Kasumi-1 (cell line): Measurements from ENCODE around the gene KRTAP10-6.
"Not testable (repeated sequence)": the region's sequence is repeated elsewhere in the genome, so short reads cannot be mapped to it uniquely, and the experiment has no call there.

Source experiments
- DNase-seq, 2 experiments: peaks; one replicate each; lab custom pipeline; 2025; lab: John Stamatoyannopoulos, UW

Gene KRTAP10-6

DNA sequence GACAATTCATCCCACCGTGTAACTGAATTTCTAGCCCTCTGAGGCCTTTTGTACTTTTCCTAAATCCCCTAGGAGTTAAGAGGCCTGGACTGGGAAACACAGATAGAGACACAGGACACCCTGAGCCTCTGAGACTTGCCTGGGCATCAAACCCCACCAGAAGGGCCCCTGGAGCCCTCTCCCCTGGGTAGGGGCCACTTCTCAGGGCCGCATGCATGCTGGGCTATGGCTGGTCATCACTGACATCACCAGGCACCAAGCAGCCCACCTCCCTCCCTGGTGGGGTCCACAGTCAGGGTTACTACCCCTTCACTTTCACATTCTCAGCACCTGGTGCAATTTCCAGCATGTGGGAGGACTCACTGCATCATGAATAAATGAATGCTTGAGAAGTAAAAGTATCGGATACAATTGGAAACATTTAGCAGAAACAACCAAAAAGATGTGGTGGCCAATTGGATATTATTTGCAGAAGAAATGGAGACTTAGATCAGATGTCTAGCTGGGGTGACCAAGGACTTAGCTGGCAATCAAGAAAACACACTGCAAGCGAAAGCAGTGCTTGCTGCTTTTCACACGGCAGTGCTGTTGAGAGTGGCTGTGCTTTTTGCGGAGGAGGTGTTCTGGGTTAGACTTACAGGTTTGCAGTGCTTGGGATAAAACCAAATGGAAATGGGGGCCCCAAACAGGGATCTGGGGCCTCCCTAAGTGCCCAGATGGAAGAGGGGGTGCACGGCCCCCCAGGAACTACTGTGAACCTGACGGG is 7.1 kb upstream of the KRTAP10-6 start:
- no peak for DNase-seq

DNA sequence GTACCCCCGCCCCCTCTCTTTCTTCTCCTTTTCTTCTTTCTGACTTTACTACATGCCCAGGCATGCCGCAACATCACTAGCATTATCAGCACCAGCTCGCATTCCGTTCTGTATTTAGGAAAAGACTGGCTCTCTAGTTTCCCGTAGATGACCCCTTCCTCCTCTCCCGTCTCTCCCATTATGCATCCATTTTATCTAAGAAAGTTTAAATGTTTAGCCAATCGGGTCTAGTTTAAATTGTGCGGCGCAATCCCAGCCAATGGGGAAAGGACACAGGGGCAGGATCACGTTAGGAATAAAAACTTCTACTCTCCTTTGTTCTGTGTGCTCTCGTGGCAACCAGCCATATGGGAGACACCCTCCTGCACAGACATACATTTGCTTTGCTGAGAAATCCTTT is 5.8 kb upstream of the KRTAP10-6 start:
- no peak for DNase-seq

DNA sequence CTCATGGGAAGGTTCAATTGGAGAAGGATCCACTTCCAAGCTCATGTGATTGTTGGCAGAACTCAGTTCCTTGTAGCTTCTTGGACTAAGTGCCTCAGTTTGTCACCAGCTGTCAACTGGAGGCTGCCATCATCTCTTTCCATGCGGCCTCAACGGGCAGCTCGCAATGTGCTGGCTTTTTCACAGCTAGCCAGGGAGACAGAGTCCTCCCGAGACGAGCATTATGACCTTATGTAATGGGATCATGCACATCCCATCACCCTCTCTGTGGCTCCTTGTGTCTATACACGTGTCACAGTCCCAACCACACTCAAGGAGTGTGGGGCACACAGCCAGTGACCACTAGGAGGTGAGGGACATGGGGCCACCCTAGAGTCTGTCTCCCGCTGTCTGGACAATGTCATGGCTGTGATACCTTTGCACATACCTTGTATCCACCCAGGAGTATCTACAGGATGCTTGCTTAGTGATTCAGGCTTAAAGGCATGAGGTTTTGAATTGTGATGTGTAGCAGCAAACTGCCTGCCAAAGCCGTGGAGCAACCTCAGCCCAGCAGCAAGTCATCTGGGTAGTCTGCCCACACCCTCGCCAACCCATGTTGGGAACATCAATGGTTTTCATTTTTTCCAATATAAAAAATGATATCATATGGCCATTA is 3.9 kb upstream of the KRTAP10-6 start:
- DNase-seq = no peak

DNA sequence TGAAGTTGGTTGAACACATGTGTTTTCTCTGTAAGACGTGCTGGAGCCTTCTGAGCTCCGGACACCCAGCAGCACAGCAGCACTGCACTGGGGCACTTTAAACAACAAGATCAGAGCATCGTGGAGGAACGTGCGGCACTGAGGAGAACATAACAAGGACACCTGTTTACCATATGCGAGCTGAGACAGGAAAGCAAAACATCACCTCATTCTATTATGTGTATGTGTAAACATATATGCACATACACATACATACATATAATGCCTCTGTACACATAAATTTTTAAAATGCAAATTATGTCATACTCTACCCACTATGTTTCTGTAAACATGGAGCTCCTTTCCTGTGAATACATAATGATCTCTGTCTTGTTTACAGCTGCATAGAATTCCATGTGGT is 3.2 kb upstream of the KRTAP10-6 start:
- DNase-seq = no peak

DNA sequence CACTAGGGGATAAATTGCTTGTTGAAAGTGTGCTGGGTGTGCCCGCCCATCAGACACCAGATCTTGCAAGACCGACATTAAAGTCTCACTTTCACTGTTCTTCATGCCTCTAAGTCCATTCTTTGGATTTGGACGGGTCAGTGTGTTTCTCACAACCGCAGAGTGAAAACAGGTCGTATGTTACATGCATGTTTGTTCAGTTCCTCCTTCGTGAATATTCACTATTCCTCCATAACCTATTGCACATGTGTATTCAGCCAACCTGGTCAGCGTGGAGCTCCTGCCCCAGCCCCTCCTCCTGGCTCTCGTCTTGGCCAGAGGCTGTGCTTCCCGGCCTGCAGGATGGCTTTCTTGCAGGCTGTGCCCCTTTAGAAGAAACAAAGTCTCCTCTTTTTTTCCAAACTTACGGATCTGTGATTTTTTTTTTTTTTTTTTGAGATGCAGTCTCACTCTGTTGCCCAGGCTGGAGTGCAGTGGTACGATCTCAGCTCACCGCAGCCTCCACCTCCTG is 2.2 kb upstream of the KRTAP10-6 start:
- no peak for DNase-seq

DNA sequence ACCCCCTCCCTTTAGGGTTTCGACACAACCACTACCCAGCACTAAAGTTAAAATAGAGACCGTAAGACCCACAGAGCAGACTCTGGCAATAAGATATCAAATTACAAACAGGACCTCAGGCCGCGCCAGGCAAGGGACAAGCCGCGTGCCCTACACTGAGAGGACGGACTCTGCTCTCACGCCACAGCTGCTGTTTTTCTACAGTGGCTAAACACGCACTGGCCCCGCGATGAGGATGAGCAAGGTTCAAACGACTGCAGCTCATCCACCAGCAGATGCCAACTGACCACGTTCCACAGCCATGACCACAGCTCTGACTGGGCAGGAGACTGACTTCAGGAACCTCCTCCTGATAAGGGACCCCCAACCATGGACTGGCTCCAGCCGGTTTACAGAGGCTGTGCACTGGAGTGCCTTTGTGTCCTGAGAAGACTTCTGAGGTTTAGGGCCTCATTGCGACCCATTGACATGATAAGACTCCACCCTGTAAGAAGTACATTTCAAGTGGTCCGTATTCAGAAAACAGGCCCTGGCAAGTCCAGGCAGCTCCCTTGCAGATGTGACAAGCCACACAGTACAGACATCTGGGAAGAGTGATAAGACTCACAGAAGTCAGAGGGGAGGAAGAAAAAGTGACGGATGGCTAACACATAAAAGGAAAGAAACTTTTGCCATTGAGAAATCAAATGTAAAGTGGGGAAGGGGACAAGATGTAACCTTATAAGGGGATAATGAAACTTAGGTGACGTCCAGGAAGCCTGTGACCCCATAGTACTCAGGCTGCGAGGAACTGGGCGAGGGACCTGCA is 1.5 kb upstream of the KRTAP10-6 start:
- no peak for DNase-seq

DNA sequence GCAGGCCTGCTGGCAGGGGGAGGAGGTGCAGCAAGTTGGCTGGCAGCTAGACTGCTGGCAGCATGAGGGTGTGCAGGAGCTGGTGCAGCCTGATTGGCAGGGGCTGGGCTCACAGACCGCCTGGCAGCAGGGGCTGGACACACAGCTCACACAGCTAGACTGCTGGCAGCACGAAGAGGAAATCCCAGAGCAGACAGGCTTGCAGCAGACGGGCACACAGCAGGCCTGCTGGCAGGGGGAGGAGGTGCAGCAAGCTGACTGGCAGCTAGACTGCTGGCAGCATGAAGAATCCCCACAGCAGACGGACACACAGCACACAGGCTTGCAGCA is 539 bp downstream of the KRTAP10-6 start:
- DNase-seq = not testable (repeated sequence)

DNA sequence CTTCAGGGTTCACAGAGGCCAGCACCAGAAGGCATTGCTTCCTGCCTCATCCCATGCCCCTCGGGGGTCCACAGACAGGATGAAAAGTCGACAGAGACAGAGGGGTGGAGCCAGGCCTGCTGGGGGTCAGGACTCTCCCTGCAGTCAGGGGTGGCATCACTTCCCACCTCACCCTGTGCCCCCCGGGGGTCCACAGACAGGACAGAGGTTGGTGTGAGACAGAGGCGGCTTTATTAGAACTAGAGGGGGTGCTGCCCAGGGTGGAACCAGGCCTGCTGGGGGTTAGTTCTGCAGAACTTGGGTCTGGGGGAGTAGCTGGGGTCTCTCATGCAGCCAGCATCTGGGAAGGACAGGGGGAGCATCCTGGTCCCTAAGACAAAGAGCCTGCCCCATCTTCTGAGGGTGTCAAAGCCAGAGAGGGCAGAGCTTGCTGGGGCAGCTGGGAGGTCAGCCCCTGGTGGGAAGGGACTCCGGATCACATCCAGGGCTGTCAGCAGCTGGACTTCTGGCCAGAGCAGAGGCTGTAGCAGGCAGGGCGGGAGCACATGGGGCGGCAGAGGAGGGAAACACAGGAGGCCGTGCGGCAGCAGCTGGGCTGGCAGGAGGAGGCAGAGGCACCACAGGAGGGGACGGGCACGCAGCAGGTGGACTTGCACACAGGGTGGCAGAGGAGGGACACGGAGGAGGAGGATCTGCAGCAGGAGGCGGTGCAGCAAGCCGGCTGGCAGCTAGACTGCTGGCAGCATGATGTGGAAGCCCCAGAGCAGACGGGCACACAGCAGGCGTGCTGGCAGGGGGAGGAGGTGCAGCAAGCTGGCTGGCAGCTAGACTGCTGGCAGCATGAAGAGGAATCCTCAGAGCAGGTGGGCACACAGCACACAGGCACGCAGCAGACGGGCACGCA is 1.2 kb downstream of the KRTAP10-6 start:
- not testable (repeated sequence) for DNase-seq

DNA sequence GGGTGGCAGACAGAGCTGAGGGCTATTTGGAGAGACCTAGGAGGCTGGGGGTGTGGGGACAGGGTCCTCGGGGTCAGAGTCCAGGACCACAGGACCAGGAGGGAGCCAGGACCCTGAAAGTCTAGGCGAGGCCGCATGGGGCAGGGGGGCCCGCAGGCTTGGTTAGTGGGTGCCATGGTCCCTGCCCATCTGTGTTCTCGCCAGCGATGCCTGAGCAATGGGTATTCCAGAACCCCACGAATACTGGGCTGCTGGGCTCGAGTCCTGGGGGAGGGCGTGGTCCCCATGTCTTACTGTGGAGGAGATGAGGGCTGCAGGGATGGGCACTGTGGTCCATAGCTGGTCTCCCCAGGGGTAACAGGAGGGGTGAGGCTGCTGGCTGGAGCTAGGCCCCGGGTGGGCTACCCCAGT is 2.0 kb downstream of the KRTAP10-6 start:
- DNase-seq = no peak

DNA sequence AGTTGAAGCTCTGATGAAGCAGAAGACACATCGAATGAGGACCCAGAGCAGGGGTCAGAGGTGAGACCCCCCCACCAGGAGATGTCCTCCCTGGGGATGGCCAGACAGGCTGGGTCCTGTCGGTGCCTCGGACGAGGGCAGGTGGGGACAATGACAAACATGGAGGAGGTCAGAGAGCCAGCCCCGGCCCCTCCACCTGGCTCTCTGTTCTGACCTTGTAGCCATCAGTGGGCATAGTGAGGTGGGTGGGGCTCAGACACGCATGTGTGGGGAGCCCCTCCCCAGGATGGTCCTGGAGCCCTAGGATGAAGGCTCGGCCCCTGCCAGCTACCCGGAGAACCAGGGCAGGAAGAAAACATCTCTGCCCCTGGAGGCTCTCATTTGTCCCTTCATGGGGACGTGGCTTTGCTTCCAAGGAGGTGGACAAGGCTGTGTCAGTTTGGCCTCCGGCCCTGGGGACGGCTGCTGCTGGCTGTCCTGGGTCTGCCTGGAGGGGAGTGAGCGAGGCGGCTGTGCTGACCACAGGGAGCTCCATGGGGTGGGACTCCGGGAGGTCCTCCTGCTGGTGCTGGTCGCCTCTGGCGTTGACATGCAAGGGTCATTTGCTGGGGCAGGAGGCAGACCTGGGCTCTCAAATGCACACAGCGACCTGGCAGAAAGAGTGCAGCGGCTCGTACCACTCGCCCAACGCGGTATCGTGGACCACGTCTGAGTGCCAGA is 2.6 kb downstream of the KRTAP10-6 start:
- no peak for DNase-seq

DNA sequence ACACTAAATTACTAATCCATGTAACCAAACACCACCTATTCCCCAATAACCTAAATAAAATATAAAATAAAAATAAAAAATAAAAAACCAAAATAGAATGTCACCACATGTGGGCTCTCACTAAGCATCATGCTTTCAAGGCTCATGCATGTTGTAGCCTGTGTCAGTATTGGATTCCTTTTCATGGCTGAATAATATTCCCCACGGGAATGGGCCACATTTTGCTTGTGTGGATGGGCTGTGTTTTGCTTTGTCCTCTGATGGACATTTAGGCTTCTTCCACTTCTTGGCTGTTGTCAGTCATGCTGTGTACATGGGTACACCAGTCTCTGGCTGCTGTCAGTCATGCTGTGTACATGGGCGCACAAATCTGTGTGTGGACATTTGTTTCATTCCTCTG is 3.2 kb downstream of the KRTAP10-6 start:
- DNase-seq = no peak

DNA sequence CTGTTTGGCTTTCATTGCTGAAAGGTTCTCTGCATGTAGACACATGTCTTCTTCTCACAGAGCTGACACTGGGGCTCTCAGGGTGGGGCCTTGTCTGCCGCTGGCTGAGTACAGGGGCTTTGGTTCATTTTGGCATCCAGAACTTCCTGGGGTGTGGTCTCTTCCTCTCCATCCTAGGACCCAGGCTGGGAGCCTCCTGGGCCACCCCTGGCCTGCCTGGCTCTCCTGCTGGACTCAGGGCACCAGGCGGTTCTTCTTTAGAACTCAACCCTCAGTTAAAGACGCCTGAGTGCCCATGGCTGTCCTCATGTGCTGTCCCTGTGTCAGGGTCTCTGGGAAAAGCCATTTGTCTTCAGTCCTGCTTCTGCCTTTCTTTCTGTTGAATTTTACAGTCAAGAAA is 6.4 kb downstream of the KRTAP10-6 start:
- DNase-seq = no peak

DNA sequence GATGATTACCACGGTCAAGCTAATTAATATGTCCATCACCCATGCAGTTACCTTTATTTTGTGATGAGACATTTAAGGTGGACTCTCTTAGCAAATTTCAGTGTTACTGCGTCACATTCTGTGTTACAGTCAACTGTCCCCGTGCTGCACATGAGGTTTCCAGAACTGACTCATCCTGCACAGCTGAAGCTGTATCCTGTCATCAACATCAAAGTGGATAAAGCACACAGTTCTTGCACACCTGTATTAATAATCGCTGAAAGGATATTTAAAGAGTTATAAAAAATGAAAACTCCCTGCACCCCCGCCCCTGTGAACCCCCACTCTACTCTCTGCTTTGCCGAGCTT is 8.5 kb downstream of the KRTAP10-6 start:
- DNase-seq = no peak

DNA sequence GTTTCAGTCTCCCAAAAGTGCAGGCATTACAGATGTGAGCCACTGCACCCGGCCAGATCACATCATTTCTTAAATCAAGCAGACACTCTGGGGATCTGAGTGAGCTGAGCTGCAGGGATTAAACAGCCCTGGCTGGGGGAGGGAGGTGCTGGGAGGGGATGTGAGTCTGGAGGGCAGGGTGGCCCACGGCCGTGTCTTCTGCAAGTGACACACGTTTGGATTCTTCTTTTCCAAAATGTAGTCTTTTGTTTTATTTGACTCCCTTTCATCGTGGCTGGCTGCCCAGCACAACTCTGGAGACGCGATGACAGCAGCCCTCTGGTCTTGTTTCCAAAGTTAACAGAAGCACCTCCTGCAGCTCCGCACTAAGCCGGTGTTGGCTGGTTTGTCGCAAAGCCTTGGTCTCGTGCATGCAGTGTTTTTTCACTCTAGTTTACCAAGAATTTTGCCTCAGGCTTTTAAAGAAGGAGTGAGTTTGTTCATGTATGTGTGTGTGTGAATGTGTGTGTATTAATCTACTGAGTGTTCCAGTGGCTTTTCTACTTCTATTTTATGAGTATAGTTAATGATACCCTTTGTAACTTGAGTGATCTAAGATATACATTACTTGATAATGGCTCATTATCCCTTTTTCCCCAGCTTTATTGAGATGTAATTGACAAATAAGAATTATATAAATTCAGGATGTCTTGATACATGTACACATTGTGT is 9.1 kb downstream of the KRTAP10-6 start:
- no peak for DNase-seq

DNA sequence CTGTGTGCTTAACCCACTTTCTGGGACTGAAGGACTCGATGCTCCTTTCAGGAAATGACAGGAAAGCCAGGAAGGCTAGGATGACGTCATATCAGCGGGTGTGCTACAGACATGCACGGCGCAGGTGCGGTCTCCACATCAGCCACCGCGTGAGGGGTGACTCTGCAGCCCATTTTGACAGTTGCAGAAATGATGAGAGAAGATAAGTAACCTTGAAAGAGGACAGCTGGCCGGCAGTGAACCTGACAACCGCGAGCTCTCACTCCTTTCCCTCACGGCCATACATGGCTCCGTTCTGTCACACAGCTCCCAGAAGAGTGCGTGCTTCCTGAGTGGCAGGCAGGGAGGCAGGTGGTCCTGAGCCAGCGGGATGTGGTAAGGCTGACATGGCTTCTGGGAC is 10.2 kb downstream of the KRTAP10-6 start:
- no peak for DNase-seq

DNA sequence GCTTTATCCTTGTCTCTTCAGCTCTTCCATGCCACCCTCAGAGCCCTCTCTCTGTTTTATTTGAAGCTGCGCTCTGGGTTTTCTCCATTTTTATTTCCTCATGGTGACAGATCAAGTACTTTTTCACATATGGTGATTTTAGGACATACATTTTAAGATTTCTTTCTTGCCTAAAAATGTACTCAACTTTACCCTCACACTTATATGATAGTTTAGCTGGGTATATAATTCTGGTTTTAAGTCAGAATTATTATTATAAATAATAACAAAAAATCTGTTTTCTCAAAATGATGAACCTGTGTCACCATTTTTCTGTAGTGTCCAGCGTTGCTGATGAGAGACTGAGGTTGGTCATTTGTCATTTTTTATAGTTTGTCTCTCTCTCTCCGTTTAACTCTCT is 11.1 kb downstream of the KRTAP10-6 start:
- no peak for DNase-seq

DNA sequence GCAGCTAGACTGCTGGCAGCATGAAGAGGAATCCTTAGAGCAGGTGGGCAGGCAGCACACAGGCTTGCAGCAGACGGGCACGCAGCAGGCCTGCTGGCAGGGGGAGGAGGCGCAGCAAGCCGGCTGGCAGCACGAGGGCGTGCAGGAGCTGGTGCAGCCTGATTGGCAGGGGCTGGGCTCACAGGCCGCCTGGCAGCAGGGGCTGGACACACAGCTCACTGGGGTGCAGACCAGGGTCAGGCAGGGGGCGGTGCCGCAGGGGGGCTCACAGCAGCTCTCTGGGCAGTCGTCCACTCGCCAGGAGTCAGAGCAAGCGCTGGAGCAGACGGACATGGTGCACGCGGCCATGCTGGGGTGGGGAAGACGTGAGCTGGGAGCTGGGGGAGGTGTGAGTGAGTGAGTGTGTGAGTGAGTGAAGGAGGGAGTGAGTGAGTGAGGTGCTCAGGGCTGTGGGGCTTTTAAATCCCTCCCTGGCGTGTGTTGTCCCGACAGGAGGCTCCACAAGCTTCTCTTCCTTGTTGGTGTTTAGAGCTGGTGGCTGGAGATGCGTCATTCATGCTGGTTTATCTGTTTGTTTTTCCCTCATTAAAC is 12.0 kb downstream of the KRTAP10-6 start, which contains the start of gene KRTAP10-5:
Gene KRTAP10-5, minus strand, starts transcription at position 374 of the 591 bp plus-strand sequence. Its CDS starts 26 bp downstream, at position 348.
- not testable (repeated sequence) for DNase-seq

DNA sequence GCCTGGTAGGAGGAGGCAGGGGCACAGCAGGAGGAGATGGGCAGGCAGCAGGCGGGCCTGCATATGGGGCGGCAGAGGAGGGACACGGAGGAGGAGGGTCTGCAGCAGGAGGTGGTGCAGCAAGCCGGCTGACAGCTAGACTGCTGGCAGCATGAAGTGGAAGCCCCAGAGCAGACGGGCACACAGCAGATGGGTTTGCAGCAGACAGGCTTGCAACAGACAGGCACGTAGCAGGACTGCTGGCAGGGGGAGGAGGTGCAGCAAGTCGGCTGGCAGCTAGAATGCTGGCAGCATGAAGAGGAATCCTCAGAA is 12.5 kb downstream of the KRTAP10-6 start:
- no peak for DNase-seq

DNA sequence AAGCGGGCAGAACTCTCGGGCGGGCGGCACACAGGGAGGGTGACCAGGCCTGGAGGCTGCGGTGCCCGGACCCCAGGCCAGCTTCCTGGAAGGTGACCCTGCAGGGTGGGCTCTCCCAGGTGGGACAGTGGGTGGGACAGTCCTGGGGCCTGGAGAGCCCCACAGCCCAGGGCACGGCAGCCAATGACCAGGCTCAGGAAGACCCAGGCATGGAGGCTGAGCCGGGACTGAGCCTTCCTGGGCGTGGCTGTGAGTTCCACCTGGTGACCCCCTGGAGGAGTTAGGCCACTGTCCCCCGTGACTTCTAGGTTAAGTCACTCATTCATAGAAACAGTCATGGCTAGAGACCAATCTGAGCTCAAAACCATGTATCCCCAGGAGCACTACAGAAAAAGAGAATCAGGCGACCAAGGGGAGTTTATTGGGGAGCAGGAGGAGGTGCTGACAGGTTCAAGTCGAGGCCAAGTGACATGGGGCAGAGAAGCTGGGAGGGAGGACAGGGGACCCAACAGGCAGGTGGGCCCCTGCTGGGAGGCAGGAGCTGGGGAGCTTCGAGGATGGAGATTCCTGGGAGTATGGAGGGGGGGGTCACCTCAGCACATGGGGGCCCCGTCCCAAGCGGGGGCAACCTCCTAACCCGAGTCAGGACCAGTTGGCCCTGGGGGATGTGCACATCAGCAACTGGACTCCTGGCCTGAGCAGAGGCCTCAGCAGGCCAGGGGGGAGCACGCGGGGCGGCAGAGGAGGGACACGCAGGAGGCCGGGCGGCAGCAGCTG is 13.1 kb downstream of the KRTAP10-6 start:
- DNase-seq = no peak
